OCI-M2 (cell line): ENCODE measurements around the gene PRTG.
"Not testable (repeated sequence)": the region's sequence is repeated elsewhere in the genome, so short reads cannot be mapped to it uniquely, and the experiment has no call there.

Experiments
- DNase-seq: peaks from one replicate; lab custom pipeline; 2025; ENCODE audit not compliant: unreplicated experiment; lab: John Stamatoyannopoulos, UW

Gene PRTG

GRCh38 chr15:55707518-55707917, 35.4 kb downstream of the PRTG start:
- DNase-seq: no peak

GRCh38 chr15:55703873-55704301, 39.1 kb downstream of the PRTG start:
- no peak for DNase-seq

GRCh38 chr15:55700876-55701275, 42.1 kb downstream of the PRTG start:
- no peak for DNase-seq

GRCh38 chr15:55698653-55699052, 44.3 kb downstream of the PRTG start:
- DNase-seq: no peak

GRCh38 chr15:55696221-55696620, 46.7 kb downstream of the PRTG start:
- no peak for DNase-seq

- no peak for DNase-seq
Measured at GRCh38 chr15:55695432-55695831, 47.5 kb downstream of the PRTG start.

GRCh38 chr15:55694652-55695150, 48.3 kb downstream of the PRTG start:
- DNase-seq: no peak

GRCh38 chr15:55693116-55693515, 49.8 kb downstream of the PRTG start:
- DNase-seq: not testable (repeated sequence)

GRCh38 chr15:55687792-55688191, 55.2 kb downstream of the PRTG start:
- DNase-seq: no peak

GRCh38 chr15:55685286-55685685, 57.7 kb downstream of the PRTG start:
- DNase-seq: no peak

GRCh38 chr15:55683376-55683775, 59.6 kb downstream of the PRTG start:
- no peak for DNase-seq

- no peak for DNase-seq
Measured at GRCh38 chr15:55681631-55682030, 61.3 kb downstream of the PRTG start.

- no peak for DNase-seq
Measured at GRCh38 chr15:55676507-55676906, 66.4 kb downstream of the PRTG start.

- DNase-seq: no peak
Measured at GRCh38 chr15:55673287-55673686, 69.7 kb downstream of the PRTG start.

- no peak for DNase-seq
Measured at GRCh38 chr15:55669270-55669669, 73.7 kb downstream of the PRTG start.

GRCh38 chr15:55665605-55666227, 77.2 kb downstream of the PRTG start:
- no peak for DNase-seq

- no peak for DNase-seq
Measured at GRCh38 chr15:55661428-55661827, 81.5 kb downstream of the PRTG start.

- no peak for DNase-seq
Measured at GRCh38 chr15:55660153-55660552, 82.8 kb downstream of the PRTG start.

GRCh38 chr15:55659481-55659880, 83.5 kb downstream of the PRTG start:
- no peak for DNase-seq

- no peak for DNase-seq
Measured at GRCh38 chr15:55658886-55659285, 84.1 kb downstream of the PRTG start.

GRCh38 chr15:55654561-55655031, 88.4 kb downstream of the PRTG start:
- DNase-seq: no peak

GRCh38 chr15:55652909-55653495, 90.0 kb downstream of the PRTG start:
- DNase-seq: no peak

GRCh38 chr15:55652359-55652758, 90.6 kb downstream of the PRTG start:
- DNase-seq: no peak
